ENCODE results near the gene CPPED1.

GRCh38 chr16:12708266-12708665 is 95.4 kb downstream of the CPPED1 start:
- TF ChIP-seq CTCF (IDR thresholded peaks at IDR 0.05), result no peak
- TF ChIP-seq EZH2 (IDR thresholded peaks at IDR 0.05), result no peak
